ENCODE data around the gene SLCO2A1. TPM values are rescaled to one million over a fixed set of nuclear protein-coding genes. Genes with fewer than 3 reads are reported as not detected.

The SLCO2A1 gene
- total RNA-seq, 3 donors from 2014 or later: 4.2 to 11.1 (median 7.5) TPM

GRCh38 chr3:133964547-133964946, 65.2 kb downstream of the SLCO2A1 start:
- DNase-seq (ENCODE audit: low spot score in 2 of 2): no peak
- intact Hi-C loops (cut with DNase I; ENCODE audit: low total_unique reads): no loop called here
- H3K4me1 ChIP-seq: no peaks in the 10 kb centered on the region
- no peak for TF ChIP-seq POLR2A (IDR thresholded peaks at IDR 0.05)
- TF ChIP-seq POLR2AphosphoS5 (IDR thresholded peaks at IDR 0.05): no peak
- TF ChIP-seq CTCF (IDR thresholded peaks at IDR 0.05): no peak
- no peaks in the 10 kb centered on the region for H3K9me3 ChIP-seq
- no peaks in the 10 kb centered on the region for H3K36me3 ChIP-seq
- H3K27me3 ChIP-seq: no peaks in the 10 kb centered on the region
- H3K4me3 ChIP-seq: no peak overlapping the region
- H3K27ac ChIP-seq: peak overlapping the region in 1 of 2 donors; percentile 25

GRCh38 chr3:133963657-133964396, 65.9 kb downstream of the SLCO2A1 start:
- Histone ChIP-seq H3K27me3 (no peaks in the 10 kb centered on the region), H3K4me1 (no peaks in the 10 kb centered on the region), H3K9me3 (no peaks in the 10 kb centered on the region), H3K36me3 (no peaks in the 10 kb centered on the region), H3K4me3 (no peak overlapping the region), H3K27ac (no peak overlapping the region)
- no peak for DNase-seq (ENCODE audit: low spot score in 2 of 2)
- intact Hi-C loops (cut with DNase I; ENCODE audit: low total_unique reads): no loop called here
- no peak for TF ChIP-seq CTCF (IDR thresholded peaks at IDR 0.05)
- no peak for TF ChIP-seq POLR2A (IDR thresholded peaks at IDR 0.05)
- TF ChIP-seq POLR2AphosphoS5 (IDR thresholded peaks at IDR 0.05): no peak

GRCh38 chr3:133962849-133963248, 66.9 kb downstream of the SLCO2A1 start:
- H3K36me3 ChIP-seq: no peaks in the 10 kb centered on the region
- no peaks in the 10 kb centered on the region for H3K27me3 ChIP-seq
- no peaks in the 10 kb centered on the region for H3K4me1 ChIP-seq
- intact Hi-C loops (cut with DNase I; ENCODE audit: low total_unique reads): no loop called here
- DNase-seq (ENCODE audit: low spot score in 2 of 2): no peak
- TF ChIP-seq CTCF (IDR thresholded peaks at IDR 0.05) (no peak), POLR2AphosphoS5 (IDR thresholded peaks at IDR 0.05) (no peak)
- no peak overlapping the region for H3K4me3 ChIP-seq
- H3K9me3 ChIP-seq: no peaks in the 10 kb centered on the region
- no peak overlapping the region for H3K27ac ChIP-seq

GRCh38 chr3:133958071-133958805, 71.5 kb downstream of the SLCO2A1 start:
- no peak for DNase-seq (ENCODE audit: low spot score in 2 of 2)
- Histone ChIP-seq H3K27ac (no peak overlapping the region), H3K4me3 (no peak overlapping the region), H3K27me3 (no peaks in the 10 kb centered on the region), H3K9me3 (no peaks in the 10 kb centered on the region), H3K36me3 (no peaks in the 10 kb centered on the region), H3K4me1 (no peaks in the 10 kb centered on the region)
- intact Hi-C loops (cut with DNase I; ENCODE audit: low total_unique reads): no loop called here
- TF ChIP-seq CTCF (IDR thresholded peaks at IDR 0.05) (no peak), POLR2A (IDR thresholded peaks at IDR 0.05) (no peak), POLR2AphosphoS5 (IDR thresholded peaks at IDR 0.05) (no peak)

GRCh38 chr3:133956982-133957381, 72.7 kb downstream of the SLCO2A1 start:
- Histone ChIP-seq H3K27ac (no peak overlapping the region), H3K36me3 (no peaks in the 10 kb centered on the region), H3K9me3 (no peaks in the 10 kb centered on the region), H3K4me1 (no peaks in the 10 kb centered on the region), H3K27me3 (no peaks in the 10 kb centered on the region), H3K4me3 (no peak overlapping the region)
- no peak for TF ChIP-seq POLR2A (IDR thresholded peaks at IDR 0.05)
- no peak for TF ChIP-seq CTCF (IDR thresholded peaks at IDR 0.05)
- TF ChIP-seq POLR2AphosphoS5 (IDR thresholded peaks at IDR 0.05): no peak
- no peak for DNase-seq (ENCODE audit: low spot score in 2 of 2)
- intact Hi-C loops (cut with DNase I; ENCODE audit: low total_unique reads): no loop called here

All from breast epithelium (tissue), 4 donors.